ENCODE results near the gene CFAP61. TPM values are rescaled to one million over a fixed set of nuclear protein-coding genes. Genes with fewer than 3 reads are reported as not detected.

CFAP61 gene
- total and polyA plus RNA-seq, 2 experiments from 2014 or later = 1.0 TPM; not detected in 1

DNA sequence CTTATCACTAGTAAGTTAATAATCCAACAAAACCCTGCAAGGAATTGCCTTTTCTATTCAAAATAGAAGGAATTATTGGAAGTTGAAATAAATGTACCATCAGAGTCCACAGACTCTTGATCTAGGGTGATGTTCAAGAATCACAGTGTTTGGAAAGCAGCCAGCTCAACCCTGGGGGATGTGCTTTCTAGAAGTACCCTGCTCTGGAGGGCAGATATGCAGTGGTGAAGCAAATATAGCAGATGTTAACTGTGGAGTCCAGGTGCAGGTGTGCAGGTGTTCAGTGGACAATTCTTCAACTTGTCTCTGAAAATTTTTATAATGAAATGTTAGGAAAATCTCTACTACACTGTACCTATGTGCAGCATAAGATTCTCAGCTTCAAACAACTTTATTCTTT lies 306.5 kb downstream of the CFAP61 start:
- TF ChIP-seq, protein P1, sequence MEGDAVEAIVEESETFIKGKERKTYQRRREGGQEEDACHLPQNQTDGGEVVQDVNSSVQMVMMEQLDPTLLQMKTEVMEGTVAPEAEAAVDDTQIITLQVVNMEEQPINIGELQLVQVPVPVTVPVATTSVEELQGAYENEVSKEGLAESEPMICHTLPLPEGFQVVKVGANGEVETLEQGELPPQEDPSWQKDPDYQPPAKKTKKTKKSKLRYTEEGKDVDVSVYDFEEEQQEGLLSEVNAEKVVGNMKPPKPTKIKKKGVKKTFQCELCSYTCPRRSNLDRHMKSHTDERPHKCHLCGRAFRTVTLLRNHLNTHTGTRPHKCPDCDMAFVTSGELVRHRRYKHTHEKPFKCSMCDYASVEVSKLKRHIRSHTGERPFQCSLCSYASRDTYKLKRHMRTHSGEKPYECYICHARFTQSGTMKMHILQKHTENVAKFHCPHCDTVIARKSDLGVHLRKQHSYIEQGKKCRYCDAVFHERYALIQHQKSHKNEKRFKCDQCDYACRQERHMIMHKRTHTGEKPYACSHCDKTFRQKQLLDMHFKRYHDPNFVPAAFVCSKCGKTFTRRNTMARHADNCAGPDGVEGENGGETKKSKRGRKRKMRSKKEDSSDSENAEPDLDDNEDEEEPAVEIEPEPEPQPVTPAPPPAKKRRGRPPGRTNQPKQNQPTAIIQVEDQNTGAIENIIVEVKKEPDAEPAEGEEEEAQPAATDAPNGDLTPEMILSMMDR (IDR thresholded peaks at IDR 0.05; ENCODE audit: poor library complexity) = no peak
- no peak for TF ChIP-seq EZH2phosphoT487 (IDR thresholded peaks at IDR 0.05; ENCODE audit: low read depth, severe bottlenecking, unreplicated experiment)
- TF ChIP-seq EZH2 (IDR thresholded peaks at IDR 0.05; ENCODE audit: borderline replicate concordance) = no peak
- Histone ChIP-seq H3K27ac (no peak overlapping the region), H3K4me3 (no peak overlapping the region), H3K4me2 (no peak overlapping the region), H4K20me1 (ENCODE audit: insufficient read depth, poor library complexity, severe bottlenecking) (no peaks in the 10 kb centered on the region), H3K9me3 (ENCODE audit: low read depth) (no peaks in the 10 kb centered on the region), H3K4me1 (ENCODE audit: insufficient read depth) (no peaks in the 10 kb centered on the region), H3K36me3 (replicated peaks; ENCODE audit: insufficient read depth, low read depth) (no peaks in the 10 kb centered on the region), H2AFZ (no peak overlapping the region), H3K27me3 (peaks cover 50% of the 10 kb centered on the region), H3K79me2 (no peaks in the 10 kb centered on the region), H3K9me2 (replicated peaks; ENCODE audit: insufficient read depth) (no peaks in the 10 kb centered on the region)
- DNase-seq (ENCODE audit: low spot score) = no peak

DNA sequence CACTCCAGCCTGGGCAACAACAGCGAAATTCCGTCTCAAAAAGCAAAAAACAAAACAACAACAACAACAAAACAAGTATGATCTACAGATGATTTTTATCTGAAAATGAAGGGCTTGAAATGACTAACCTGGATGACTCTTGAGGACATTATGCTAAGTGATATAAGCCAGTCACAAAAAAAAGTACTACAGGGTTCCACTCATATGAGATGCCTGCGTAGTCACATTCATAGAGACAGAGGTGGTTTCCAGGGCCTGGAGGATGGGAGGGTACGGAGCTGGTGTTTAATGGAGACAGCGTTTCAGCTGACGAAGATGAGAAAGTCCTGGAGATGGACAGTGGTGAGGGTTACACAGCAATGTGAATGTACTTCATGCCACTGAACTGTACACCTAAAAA lies 307.3 kb downstream of the CFAP61 start:
- no peak overlapping the region for H3K27ac ChIP-seq
- H3K4me3 ChIP-seq = no peak overlapping the region
- TF ChIP-seq EZH2phosphoT487 (IDR thresholded peaks at IDR 0.05; ENCODE audit: low read depth, severe bottlenecking, unreplicated experiment) (no peak), EZH2 (IDR thresholded peaks at IDR 0.05; ENCODE audit: borderline replicate concordance) (no peak)
- TF ChIP-seq, protein P1 (IDR thresholded peaks at IDR 0.05; ENCODE audit: poor library complexity) = no peak
- H3K9me3 ChIP-seq (ENCODE audit: low read depth) = no peaks in the 10 kb centered on the region
- no peaks in the 10 kb centered on the region for H4K20me1 ChIP-seq (ENCODE audit: insufficient read depth, poor library complexity, severe bottlenecking)
- no peak overlapping the region for H2AFZ ChIP-seq
- no peak overlapping the region for H3K4me2 ChIP-seq
- 83% methylated on average over 6 of the region's 6 CpGs for WGBS (ENCODE audit: low lambda C conversion rate, missing lambda C conversion rate)
- H3K4me1 ChIP-seq (ENCODE audit: insufficient read depth) = peaks cover 7% of the 10 kb centered on the region
- H3K9me2 ChIP-seq (replicated peaks; ENCODE audit: insufficient read depth) = no peaks in the 10 kb centered on the region
- H3K36me3 ChIP-seq (replicated peaks; ENCODE audit: insufficient read depth, low read depth) = no peaks in the 10 kb centered on the region
- no peaks in the 10 kb centered on the region for H3K79me2 ChIP-seq
- H3K27me3 ChIP-seq = peaks cover 58% of the 10 kb centered on the region
- DNase-seq (ENCODE audit: low spot score) = no peak

DNA sequence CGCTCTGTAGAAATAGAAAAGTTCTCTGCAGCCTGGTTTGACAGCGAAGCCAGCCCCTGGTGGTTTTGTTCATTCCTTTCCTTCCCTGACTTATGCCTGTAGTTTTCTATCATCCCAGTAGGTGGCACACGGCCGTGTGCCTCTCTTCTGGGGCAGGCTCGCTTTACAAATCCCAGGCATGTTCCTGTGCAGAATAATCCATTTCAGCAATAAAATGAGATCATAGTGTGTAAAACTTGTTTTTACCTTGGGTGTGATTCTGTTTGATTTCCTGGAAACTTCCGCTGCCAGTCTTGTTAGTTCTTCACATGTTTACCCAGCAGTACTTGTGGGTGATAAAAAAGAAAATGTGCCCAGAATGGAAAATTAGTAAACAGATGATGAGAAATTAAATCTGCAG lies 308.1 kb downstream of the CFAP61 start:
- DNase-seq (ENCODE audit: low spot score) = peak; percentile 82
- Histone ChIP-seq H3K4me2 (peak overlapping the region; percentile 19), H2AFZ (no peak overlapping the region), H3K27me3 (peaks cover 67% of the 10 kb centered on the region), H3K4me3 (no peak overlapping the region), H4K20me1 (ENCODE audit: insufficient read depth, poor library complexity, severe bottlenecking) (no peaks in the 10 kb centered on the region), H3K4me1 (ENCODE audit: insufficient read depth) (peaks cover 7% of the 10 kb centered on the region), H3K9me2 (replicated peaks; ENCODE audit: insufficient read depth) (no peaks in the 10 kb centered on the region), H3K27ac (no peak overlapping the region), H3K79me2 (no peaks in the 10 kb centered on the region), H3K9me3 (ENCODE audit: low read depth) (no peaks in the 10 kb centered on the region), H3K36me3 (replicated peaks; ENCODE audit: insufficient read depth, low read depth) (no peaks in the 10 kb centered on the region)
- TF ChIP-seq, protein P1 (IDR thresholded peaks at IDR 0.05; ENCODE audit: poor library complexity) = peak; percentile 86
- TF ChIP-seq EZH2phosphoT487 (IDR thresholded peaks at IDR 0.05; ENCODE audit: low read depth, severe bottlenecking, unreplicated experiment) = no peak
- WGBS (ENCODE audit: low lambda C conversion rate, missing lambda C conversion rate) = 4% methylated on average over 6 of the region's 6 CpGs
